PC-9 (cell line): ENCODE measurements around the gene CUL1. TPM values are rescaled to one million over a fixed set of nuclear protein-coding genes. Genes with fewer than 3 reads are reported as not detected.

Experiments used
- BruUV-seq: library from RNA; stranded (reverse); fragments of 400-500 nt; replicated peaks from 2 replicates; lab custom pipeline; 2021; lab: Mats Ljungman, UMichigan
- CTCF ChIA-PET: fragments of 300-600 bp; sonication (Branson Sonifier 250); formaldehyde crosslinking; loops from one replicate; lab custom pipeline; 2022; ENCODE audit warnings: antibody characterized with exemption; lab: Charles Lee
- POLR2A ChIA-PET: fragments of 300-600 bp; sonication (Branson Sonifier 250); formaldehyde crosslinking; loops from one replicate; lab custom pipeline; 2022; ENCODE audit warnings: antibody characterized with exemption; ENCODE audit not compliant: unreplicated experiment; lab: Charles Lee
- DNase-seq, 2 experiments: peaks; one replicate each; pipeline versions ENCODE4 v3.0.0 to v3.0.0-alpha.2; 2015 to 2022; ENCODE audit warnings: mixed read lengths in 1 of 2
- H2AFZ ChIP-seq: fragments of 200-600 bp; sonication (generic); 2 replicates; pipeline ENCODE4 v1.8.1; 2017; ENCODE audit warnings: antibody characterized with exemption
- H3F3A ChIP-seq: fragments of 200-600 bp; sonication (generic); 2 replicates; pipeline ENCODE4 v1.8.1; 2017; ENCODE audit warnings: antibody characterized with exemption, mild to moderate bottlenecking, low read depth; ENCODE audit not compliant: insufficient read depth
- H3K27ac ChIP-seq: fragments of 200-600 bp; sonication (generic); 2 replicates; pipeline ENCODE4 v1.6.1; 2016; ENCODE audit warnings: mixed run types
- H3K27me3 ChIP-seq: fragments of 200-600 bp; sonication (generic); 2 replicates; pipeline ENCODE4 v1.6.1; 2016; ENCODE audit warnings: low read depth, mixed run types; ENCODE audit not compliant: insufficient read depth
- H3K36me3 ChIP-seq: fragments of 200-600 bp; sonication (generic); 2 replicates; pipeline ENCODE4 v1.6.1; 2016; ENCODE audit warnings: low read depth, mixed run types
- H3K4me1 ChIP-seq: fragments of 200-600 bp; sonication (generic); replicated peaks from 2 replicates; pipeline ENCODE4 v1.6.1; 2016; ENCODE audit warnings: mixed run types; ENCODE audit not compliant: insufficient read depth
- H3K4me2 ChIP-seq: fragments of 200-600 bp; sonication (generic); 2 replicates; pipeline ENCODE4 v1.6.1; 2017; ENCODE audit warnings: mixed run types
- H3K4me3 ChIP-seq: fragments of 200-600 bp; sonication (generic); 2 replicates; pipeline ENCODE4 v1.6.1; 2016; ENCODE audit warnings: mixed run types
- H3K79me2 ChIP-seq: fragments of 200-600 bp; sonication (generic); 2 replicates; pipeline ENCODE4 v1.6.1; 2017; ENCODE audit warnings: low read depth, mixed run types
- H3K9me2 ChIP-seq: fragments of 200-600 bp; sonication (generic); 2 replicates; pipeline ENCODE4 v1.8.1; 2017; ENCODE audit warnings: mild to moderate bottlenecking; ENCODE audit not compliant: insufficient read depth
- H3K9me3 ChIP-seq: fragments of 200-600 bp; sonication (generic); 2 replicates; pipeline ENCODE4 v1.8.1; 2016; ENCODE audit warnings: low read depth; ENCODE audit not compliant: insufficient read depth
- H4K20me1 ChIP-seq: fragments of 200-600 bp; sonication (generic); 2 replicates; pipeline ENCODE4 v1.8.1; 2017; ENCODE audit not compliant: insufficient read depth
- EZH2 ChIP-seq: fragments of 200-600 bp; sonication (generic); IDR thresholded peaks from 2 replicates; pipeline ENCODE4 v1.8.0; 2017; ENCODE audit warnings: antibody characterized with exemption, low read depth
- intact Hi-C: fragments of 100-400 bp; cut with micrococcal nuclease; formaldehyde crosslinking; loops from one replicate; pipeline ENCODE4 v1.10.0; 2022; ENCODE audit not compliant: unreplicated experiment
- total RNA-seq: library from RNA; stranded (reverse); gene quantifications from 2 replicates; pipeline ENCODE4 v1.2.3, GENCODE V29; 2021
- TF ChIP-seq, protein P1 (sequence below): fragments of 200-600 bp; sonication (generic); conservative IDR thresholded peaks from 2 replicates; pipeline ENCODE4 v1.6.1; 2017; ENCODE audit warnings: mixed run types, antibody characterized with exemption, mild to moderate bottlenecking, moderate library complexity

The CUL1 gene
- total RNA-seq, 1 experiment from 2014 or later, result 78.3 TPM

DNA sequence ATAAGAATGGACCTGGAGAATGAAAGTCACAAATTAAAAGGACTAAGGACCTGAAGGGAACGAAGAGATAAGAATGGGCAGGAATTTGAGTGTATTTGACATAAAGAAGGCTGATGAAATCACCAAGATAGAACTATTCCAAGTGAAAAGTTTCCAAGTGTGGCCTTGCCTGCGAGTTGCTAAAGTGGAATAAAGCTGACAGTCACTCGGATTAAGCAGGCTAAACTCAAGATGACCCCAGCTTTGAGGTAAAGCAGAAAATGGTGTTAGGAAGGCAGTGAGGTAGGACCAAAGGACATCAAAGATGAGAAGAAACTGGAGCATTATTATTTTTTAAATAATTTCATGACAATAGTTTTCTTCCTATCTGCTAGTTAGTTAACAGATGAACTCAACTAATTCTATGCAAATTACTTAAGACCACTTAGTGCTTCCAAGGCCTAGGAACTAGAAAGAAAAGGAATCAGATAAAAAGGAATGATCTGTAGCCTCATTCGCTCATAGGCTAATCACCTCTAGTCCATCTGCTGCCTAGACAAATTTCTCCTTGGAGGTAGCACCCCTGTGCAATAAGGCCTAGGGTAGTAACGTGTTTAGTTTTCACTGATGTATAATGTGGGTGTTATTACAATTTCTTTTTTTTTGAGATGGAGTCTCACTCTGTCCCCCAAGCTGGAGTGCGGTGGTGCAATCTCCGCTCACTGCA is 150.8 kb downstream of the CUL1 start:
- Histone ChIP-seq H4K20me1 (no peaks in the 10 kb centered on the region), H3K4me1 (no peaks in the 10 kb centered on the region), H3F3A (peaks cover 9% of the 10 kb centered on the region; the same call in 1 of the 2 replicates), H3K36me3 (no peaks in the 10 kb centered on the region), H3K4me3 (no peak overlapping the region), H3K79me2 (peaks cover 75% of the 10 kb centered on the region), H3K9me3 (no peaks in the 10 kb centered on the region), H3K27ac (no peak overlapping the region), H3K4me2 (no peak overlapping the region), H2AFZ (no peak overlapping the region), H3K9me2 (0 out of 2 replicates have a peak, but pooled peaks cover 5% of the 10 kb centered on the region), H3K27me3 (no peaks in the 10 kb centered on the region)
- ChIA-PET CTCF (interaction anchor here (0.6 kb wide), 1 partner anchor 113 kb away, joined by 3 read pairs; no protein-coding TSS in a partner anchor), POLR2A (interaction anchor here (0.5 kb wide), 1 partner anchor 886 kb away, joined by 3 read pairs; no protein-coding TSS in a partner anchor)
- BruUV-seq, result no TSS peak
- intact Hi-C loops, result no loop called here
- no peak for DNase-seq
- TF ChIP-seq, protein P1, sequence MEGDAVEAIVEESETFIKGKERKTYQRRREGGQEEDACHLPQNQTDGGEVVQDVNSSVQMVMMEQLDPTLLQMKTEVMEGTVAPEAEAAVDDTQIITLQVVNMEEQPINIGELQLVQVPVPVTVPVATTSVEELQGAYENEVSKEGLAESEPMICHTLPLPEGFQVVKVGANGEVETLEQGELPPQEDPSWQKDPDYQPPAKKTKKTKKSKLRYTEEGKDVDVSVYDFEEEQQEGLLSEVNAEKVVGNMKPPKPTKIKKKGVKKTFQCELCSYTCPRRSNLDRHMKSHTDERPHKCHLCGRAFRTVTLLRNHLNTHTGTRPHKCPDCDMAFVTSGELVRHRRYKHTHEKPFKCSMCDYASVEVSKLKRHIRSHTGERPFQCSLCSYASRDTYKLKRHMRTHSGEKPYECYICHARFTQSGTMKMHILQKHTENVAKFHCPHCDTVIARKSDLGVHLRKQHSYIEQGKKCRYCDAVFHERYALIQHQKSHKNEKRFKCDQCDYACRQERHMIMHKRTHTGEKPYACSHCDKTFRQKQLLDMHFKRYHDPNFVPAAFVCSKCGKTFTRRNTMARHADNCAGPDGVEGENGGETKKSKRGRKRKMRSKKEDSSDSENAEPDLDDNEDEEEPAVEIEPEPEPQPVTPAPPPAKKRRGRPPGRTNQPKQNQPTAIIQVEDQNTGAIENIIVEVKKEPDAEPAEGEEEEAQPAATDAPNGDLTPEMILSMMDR, result no peak
- no peak for TF ChIP-seq EZH2

DNA sequence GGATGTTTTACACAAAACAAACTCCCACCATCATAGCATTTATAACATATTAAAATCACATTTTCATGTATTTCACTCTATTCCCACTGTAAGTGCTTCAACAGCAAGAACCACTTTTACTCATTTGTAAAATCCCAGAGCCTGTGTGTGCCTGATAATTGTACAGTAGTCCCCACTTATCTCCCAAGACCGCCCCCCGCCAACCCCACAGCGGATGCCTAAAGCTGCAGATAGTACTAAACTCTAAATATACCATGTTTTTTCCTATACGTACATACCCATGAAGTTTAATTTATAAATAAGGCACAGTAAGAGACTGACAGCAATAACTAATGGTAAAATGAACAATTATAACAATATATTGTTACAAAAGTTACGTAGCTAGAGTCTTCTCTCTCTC is 151.9 kb downstream of the CUL1 start:
- Histone ChIP-seq H3K36me3 (no peaks in the 10 kb centered on the region), H3K9me2 (0 out of 2 replicates have a peak, but pooled peaks cover 5% of the 10 kb centered on the region), H3K4me2 (no peak overlapping the region), H2AFZ (no peak overlapping the region), H3K27ac (no peak overlapping the region), H3F3A (peaks cover 9% of the 10 kb centered on the region; the same call in 1 of the 2 replicates), H3K4me3 (no peak overlapping the region), H3K79me2 (peaks cover 86% of the 10 kb centered on the region), H3K9me3 (no peaks in the 10 kb centered on the region), H4K20me1 (no peaks in the 10 kb centered on the region), H3K27me3 (no peaks in the 10 kb centered on the region), H3K4me1 (no peaks in the 10 kb centered on the region)
- no peak for DNase-seq
- TF ChIP-seq, protein P1, result no peak
- no peak for TF ChIP-seq EZH2
- intact Hi-C loops, result no loop called here
- CTCF ChIA-PET, result no interaction called here
- no TSS peak for BruUV-seq
- POLR2A ChIA-PET, result no interaction called here

Other genes starting within 250 kb of the CUL1 start
- gene C7orf33, start 108.1 kb upstream of the CUL1 start, total RNA-seq, result not detected in 2 replicates
- gene EZH2, start 185.4 kb downstream of the CUL1 start, total RNA-seq, result 32.6 and 48.6 TPM in 2 replicates